GM12891 (cell line): ENCODE measurements around the gene PLPP7.

Experiments
- DNase-seq: peaks from one replicate; pipeline ENCODE4 v3.0.0; 2011; ENCODE audit warnings: low spot score; ENCODE audit not compliant: insufficient read length
- FAIRE-seq: peaks from 2 replicates; lab custom pipeline; 2011; peaks lifted over from hg19 to GRCh38; lab: Jason Lieb, UNC
- PAX5 ChIP-seq: IDR thresholded peaks from 2 replicates; pipeline ENCODE4 v1.6.1; 2011; ENCODE audit warnings: low read length, moderate library complexity, mild to moderate bottlenecking; ENCODE audit not compliant: insufficient read depth, severe bottlenecking
- POLR2A ChIP-seq: IDR thresholded peaks from 2 replicates; pipeline ENCODE4 v1.6.1; 2011; ENCODE audit warnings: low read depth, low read length, control low read depth
- POLR2AphosphoS5 ChIP-seq: IDR thresholded peaks from 2 replicates; pipeline ENCODE4 v1.6.1; 2011; ENCODE audit warnings: low read depth, low read length, control low read depth
- POU2F2 ChIP-seq: IDR thresholded peaks from 2 replicates; pipeline ENCODE4 v1.6.1; 2011; ENCODE audit warnings: low read depth, mild to moderate bottlenecking, control low read depth, low read length, moderate library complexity
- SPI1 ChIP-seq: IDR thresholded peaks from 2 replicates; pipeline ENCODE4 v1.6.1; 2011; ENCODE audit warnings: low read depth, low read length, control low read depth
- TAF1 ChIP-seq: IDR thresholded peaks from 2 replicates; pipeline ENCODE4 v1.6.1; 2011; ENCODE audit warnings: low read depth, low read length, control low read depth

Gene PLPP7

GRCh38 chr9:131292937-131293336, 3.4 kb downstream of the PLPP7 start:
- no peak for DNase-seq
- no peak for FAIRE-seq
- no peak for TF ChIP-seq TAF1
- TF ChIP-seq PAX5 = no peak
- no peak for TF ChIP-seq POLR2AphosphoS5
- TF ChIP-seq POLR2A = no peak
- TF ChIP-seq SPI1 = no peak
- no peak for TF ChIP-seq POU2F2

- TF ChIP-seq POLR2AphosphoS5 = no peak
- TF ChIP-seq SPI1 = no peak
- no peak for TF ChIP-seq POLR2A
- TF ChIP-seq PAX5 = no peak
- no peak for TF ChIP-seq TAF1
- TF ChIP-seq POU2F2 = no peak
- DNase-seq (no peak), FAIRE-seq (no peak)
These were observed 6.9 kb downstream of the PLPP7 start for GRCh38 chr9:131296460-131296859.

- FAIRE-seq (no peak), DNase-seq (no peak)
These were observed 7.5 kb downstream of the PLPP7 start for GRCh38 chr9:131296906-131297500.

GRCh38 chr9:131297903-131298302, 8.4 kb downstream of the PLPP7 start:
- no peak for FAIRE-seq
- TF ChIP-seq SPI1 (no peak), PAX5 (no peak), POLR2AphosphoS5 (no peak), TAF1 (no peak), POLR2A (no peak), POU2F2 (no peak)
- DNase-seq = no peak

More at GRCh38 chr9:131296906-131297500, 7.5 kb downstream of the PLPP7 start:
- TF ChIP-seq TAF1 (no peak), POLR2A (no peak), POLR2AphosphoS5 (no peak), POU2F2 (no peak), SPI1 (no peak), PAX5 (no peak)

GRCh38 chr9:131298341-131298740, 8.8 kb downstream of the PLPP7 start:
- DNase-seq (no peak), FAIRE-seq (no peak)
- no peak for TF ChIP-seq POLR2A
- TF ChIP-seq POU2F2 = no peak
- TF ChIP-seq SPI1 = no peak
- no peak for TF ChIP-seq POLR2AphosphoS5
- no peak for TF ChIP-seq PAX5
- TF ChIP-seq TAF1 = no peak

- TF ChIP-seq TAF1 = no peak
- TF ChIP-seq POU2F2 = no peak
- no peak for TF ChIP-seq POLR2A
- no peak for TF ChIP-seq SPI1
- TF ChIP-seq POLR2AphosphoS5 = no peak
- TF ChIP-seq PAX5 = no peak
- DNase-seq = no peak
- no peak for FAIRE-seq
These were observed 9.3 kb downstream of the PLPP7 start for GRCh38 chr9:131298816-131299215.

- FAIRE-seq (no peak), DNase-seq (no peak)
- TF ChIP-seq TAF1 = no peak
- TF ChIP-seq PAX5 = no peak
- no peak for TF ChIP-seq POLR2A
- TF ChIP-seq POLR2AphosphoS5 = no peak
- no peak for TF ChIP-seq SPI1
- TF ChIP-seq POU2F2 = no peak
These were observed 9.9 kb downstream of the PLPP7 start for GRCh38 chr9:131299346-131299960.

- no peak for FAIRE-seq
- DNase-seq = no peak
- TF ChIP-seq POLR2AphosphoS5 (no peak), POU2F2 (no peak), PAX5 (no peak), SPI1 (no peak), TAF1 (no peak), POLR2A (no peak)
These were observed 10.4 kb downstream of the PLPP7 start for GRCh38 chr9:131299961-131300347.

GRCh38 chr9:131300444-131300843, 10.9 kb downstream of the PLPP7 start:
- FAIRE-seq = no peak
- no peak for DNase-seq
- TF ChIP-seq POLR2A = no peak
- TF ChIP-seq POLR2AphosphoS5 = no peak

- DNase-seq (no peak), FAIRE-seq (no peak)
- TF ChIP-seq TAF1 (no peak), PAX5 (no peak), POU2F2 (no peak), POLR2A (no peak), POLR2AphosphoS5 (no peak), SPI1 (no peak)
These were observed 12.9 kb downstream of the PLPP7 start for GRCh38 chr9:131302244-131303075.
